ENCODE measurements around the gene HOXB2.
A peak's percentile ranks its signal among the peaks of the same experiment; 100 is the strongest.

Gene HOXB2

GRCh38 chr17:48566717-48567116 lies 21.8 kb upstream of the HOXB2 start:
- DNase-seq (ENCODE audit: low spot score) (no peak), FAIRE-seq (no peak)

GRCh38 chr17:48565925-48566710 lies 21.2 kb upstream of the HOXB2 start:
- FAIRE-seq: no peak

GRCh38 chr17:48565022-48565554 lies 20.2 kb upstream of the HOXB2 start:
- DNase-seq (ENCODE audit: low spot score): peak; percentile 27
- FAIRE-seq: no peak

More at GRCh38 chr17:48565925-48566710, 21.2 kb upstream of the HOXB2 start:
- no peak for DNase-seq (ENCODE audit: low spot score)

- DNase-seq (ENCODE audit: low spot score) (peak; percentile 84), FAIRE-seq (no peak)
Measured at GRCh38 chr17:48564188-48565021, 19.5 kb upstream of the HOXB2 start.

- no peak for DNase-seq (ENCODE audit: low spot score)
- FAIRE-seq: no peak
Measured at GRCh38 chr17:48563867-48564187, 18.9 kb upstream of the HOXB2 start.

GRCh38 chr17:48563385-48563838 lies 18.5 kb upstream of the HOXB2 start:
- DNase-seq (ENCODE audit: low spot score) (peak; percentile 23), FAIRE-seq (peak; percentile 9)

- FAIRE-seq (no peak), DNase-seq (ENCODE audit: low spot score) (peak; percentile 20)
Measured at GRCh38 chr17:48562934-48563333, 18.0 kb upstream of the HOXB2 start.

GRCh38 chr17:48561884-48562810 lies 17.2 kb upstream of the HOXB2 start:
- peak; percentile 62 for DNase-seq (ENCODE audit: low spot score)
- FAIRE-seq: no peak

- DNase-seq (ENCODE audit: low spot score) (no peak), FAIRE-seq (no peak)
Measured at GRCh38 chr17:48559840-48560817, 15.2 kb upstream of the HOXB2 start.

- DNase-seq (ENCODE audit: low spot score) (no peak), FAIRE-seq (no peak)
Measured at GRCh38 chr17:48559122-48559839, 14.4 kb upstream of the HOXB2 start.

GRCh38 chr17:48558831-48559121 lies 13.9 kb upstream of the HOXB2 start:
- no peak for FAIRE-seq

GRCh38 chr17:48558057-48558830 lies 13.3 kb upstream of the HOXB2 start:
- DNase-seq (ENCODE audit: low spot score): no peak

More at GRCh38 chr17:48558831-48559121, 13.9 kb upstream of the HOXB2 start:
- no peak for DNase-seq (ENCODE audit: low spot score)

GRCh38 chr17:48556576-48557401 lies 11.9 kb upstream of the HOXB2 start:
- DNase-seq (ENCODE audit: low spot score): no peak
- no peak for FAIRE-seq

More at GRCh38 chr17:48558057-48558830, 13.3 kb upstream of the HOXB2 start:
- no peak for FAIRE-seq

GRCh38 chr17:48556229-48556575 lies 11.3 kb upstream of the HOXB2 start:
- DNase-seq (ENCODE audit: low spot score) (no peak), FAIRE-seq (no peak)

- DNase-seq (ENCODE audit: low spot score) (no peak), FAIRE-seq (no peak)
Measured at GRCh38 chr17:48555258-48556228, 10.6 kb upstream of the HOXB2 start.

GRCh38 chr17:48554412-48555257 lies 9.7 kb upstream of the HOXB2 start:
- no peak for FAIRE-seq
- no peak for DNase-seq (ENCODE audit: low spot score)

Data from urothelium cell line (cell line).